A549 (cell line): Measurements from ENCODE around the gene RTRAF. TPM values are rescaled to one million over a fixed set of nuclear protein-coding genes. Genes with fewer than 3 reads are reported as not detected.

ENCODE experiments used
- ATAC-seq, 2 experiments: fragments of 200-7000 bp in 1 of 2; fragments of >200 bp in 1 of 2; cut with Nextera tagmentation in 1 of 2; cut with Tn5 transposase in 1 of 2; 3 replicates each; pipeline versions ENCODE4 v1.8.0 to v1.9.1; 2018 to 2020; ENCODE audit warnings: mild to moderate bottlenecking in 1 of 2, moderate library complexity in 1 of 2
- CTCF ChIA-PET: fragments of 300-600 bp; sonication (Branson Sonifier 250); formaldehyde crosslinking; extraction: SDS; loops from one replicate; lab custom pipeline; 2021; ENCODE audit warnings: antibody characterized with exemption, inconsistent platforms; lab: Yijun Ruan, JAX
- POLR2A ChIA-PET: fragments of 350-600 bp; formaldehyde crosslinking; extraction: SDS; loops from one replicate; lab custom pipeline; 2021; ENCODE audit warnings: antibody characterized with exemption, inconsistent platforms; lab: Yijun Ruan, JAX
- DNase-seq, 2 experiments: peaks; one replicate each; pipeline versions ENCODE4 v3.0.0 to v3.0.0-alpha.2; 2011 to 2016; ENCODE audit warnings: low read depth in 1 of 2, low spot score in 1 of 2
- FAIRE-seq: peaks from 2 replicates; lab custom pipeline; 2011; peaks lifted over from hg19 to GRCh38; lab: Jason Lieb, UNC
- H3K27ac ChIP-seq, 2 experiments: fragments of >200 bp; sonication (Bioruptor Twin); formaldehyde crosslinking; 3 replicates each; pipeline ENCODE4 v1.5.1; 2016 to 2017
- H3K4me1 ChIP-seq: fragments of >200 bp; sonication (Bioruptor Twin); formaldehyde crosslinking; 3 replicates; pipeline ENCODE4 v1.6.1; 2016
- H3K4me2 ChIP-seq: fragments of >200 bp; sonication (Bioruptor Twin); formaldehyde crosslinking; 3 replicates; pipeline ENCODE4 v1.6.1; 2016
- H3K4me3 ChIP-seq: fragments of >200 bp; sonication (Bioruptor Twin); formaldehyde crosslinking; 3 replicates; pipeline ENCODE4 v1.5.1; 2016
- H3K9me3 ChIP-seq: fragments of >200 bp; sonication (Bioruptor Twin); formaldehyde crosslinking; 3 replicates; pipeline ENCODE4 v1.6.1; 2016
- BHLHE40 ChIP-seq: IDR thresholded peaks from 2 replicates; pipeline ENCODE4 v1.6.1; 2012; ENCODE audit warnings: low read depth, low read length, inconsistent platforms
- CBX2 ChIP-seq: fragments of 200-600 bp; sonication (generic); IDR thresholded peaks from 2 replicates; pipeline ENCODE4 v1.6.1; 2016; ENCODE audit warnings: low read depth, mild to moderate bottlenecking, borderline replicate concordance
- CEBPB ChIP-seq, 2 experiments: fragments of >200 bp in 1 of 2; sonication (Bioruptor Twin) in 1 of 2; formaldehyde crosslinking in 1 of 2; IDR thresholded peaks; 2 replicates each; pipeline ENCODE4 v1.6.1; 2012 to 2016
- EHF ChIP-seq: fragments of 250-450 bp; sonication (Bioruptor Pico); IDR thresholded peaks from 2 replicates; pipeline ENCODE4 v1.5.0; 2020; ENCODE audit warnings: mild to moderate bottlenecking
- EHMT2 ChIP-seq: fragments of 200-600 bp; sonication (generic); IDR thresholded peaks from 2 replicates; pipeline ENCODE4 v1.6.1; 2016; ENCODE audit warnings: antibody characterized with exemption, low read depth, mild to moderate bottlenecking, moderate library complexity
- FOXS1 ChIP-seq: fragments of 250-450 bp; sonication (Bioruptor Pico); IDR thresholded peaks from 2 replicates; pipeline ENCODE4 v1.5.0; 2020; ENCODE audit warnings: mild to moderate bottlenecking, moderate library complexity
- GATA3 ChIP-seq: IDR thresholded peaks from 2 replicates; pipeline ENCODE4 v1.6.1; 2012; ENCODE audit warnings: borderline replicate concordance
- HDAC2 ChIP-seq: fragments of 200-600 bp; sonication (generic); IDR thresholded peaks from 2 replicates; pipeline ENCODE4 v1.6.1; 2016
- HOXB13 ChIP-seq: fragments of 250-450 bp; sonication (Bioruptor Pico); IDR thresholded peaks from 2 replicates; pipeline ENCODE4 v1.5.0; 2020; ENCODE audit warnings: low read depth, mild to moderate bottlenecking, moderate library complexity
- JUN ChIP-seq, 2 experiments: fragments of >200 bp; sonication (Bioruptor Twin); formaldehyde crosslinking; IDR thresholded peaks; 2 replicates in 1 of 2; 3 replicates in 1 of 2; pipeline ENCODE4 v1.6.1; 2016 to 2017
- KDM5A ChIP-seq: fragments of 200-600 bp; sonication (generic); IDR thresholded peaks from 2 replicates; pipeline ENCODE4 v1.6.1; 2016; ENCODE audit warnings: antibody characterized with exemption, mild to moderate bottlenecking
- MAZ ChIP-seq: fragments of 150-350 bp; IDR thresholded peaks from 2 replicates; pipeline ENCODE4 v1.6.1; 2014; ENCODE audit warnings: antibody characterized with exemption, low read depth, low read length, borderline replicate concordance
- NPAS2 ChIP-seq: fragments of 250-450 bp; sonication (Bioruptor Pico); IDR thresholded peaks from 2 replicates; pipeline ENCODE4 v1.8.0; 2022; ENCODE audit warnings: mild to moderate bottlenecking, moderate library complexity, borderline replicate concordance
- PHF8 ChIP-seq: fragments of 200-600 bp; sonication (generic); IDR thresholded peaks from 2 replicates; pipeline ENCODE4 v1.6.1; 2016; ENCODE audit warnings: low read depth, mild to moderate bottlenecking, antibody characterized with exemption, moderate library complexity, borderline replicate concordance
- POLR2A ChIP-seq: IDR thresholded peaks from 2 replicates; pipeline ENCODE4 v1.6.1; 2012; ENCODE audit warnings: mild to moderate bottlenecking, low read length
- RFX5 ChIP-seq: fragments of 450-650 bp; IDR thresholded peaks from 2 replicates; pipeline ENCODE4 v1.7.1; 2014; ENCODE audit warnings: antibody characterized with exemption, mild to moderate bottlenecking, moderate library complexity
- RNF2 ChIP-seq: fragments of 200-600 bp; sonication (generic); IDR thresholded peaks from 2 replicates; pipeline ENCODE4 v1.6.1; 2016; ENCODE audit warnings: low read depth, mild to moderate bottlenecking, antibody characterized with exemption, moderate library complexity, borderline replicate concordance
- SREBF2 ChIP-seq: fragments of 450-650 bp; IDR thresholded peaks from 2 replicates; pipeline ENCODE4 v1.6.1; 2014; ENCODE audit warnings: mild to moderate bottlenecking, moderate library complexity
- TFCP2L1 ChIP-seq: fragments of 250-450 bp; sonication (Bioruptor Pico); IDR thresholded peaks from 2 replicates; pipeline ENCODE4 v1.5.0; 2021; ENCODE audit warnings: mild to moderate bottlenecking
- WGBS: methylation state at CpG from one replicate; pipeline ENCODE4 v1.1.6; 2017; ENCODE audit errors: missing lambda C conversion rate; 5-methylcytosine and 5-hydroxymethylcytosine counted together
- polyA minus RNA-seq: library from RNA; depleted of rRNA, polyadenylated mRNA; stranded (reverse); fragments of >200 nt; gene quantifications from 2 replicates; pipeline ENCODE4 v1.2.3, GENCODE V29; 2011; rRNA and poly(A)+ RNA removed
- polyA plus RNA-seq, 4 experiments: library from polyadenylated mRNA; depleted of rRNA in 3 of 4; stranded (reverse); fragments of >200 nt; fragmentation: RNase III in 1 of 4; extraction: RNeasy Plus Mini Kit Qiagen cat#74134 plus additional on column Dnase treatment in 1 of 4; gene quantifications; 2 replicates in 3 of 4; 3 replicates in 1 of 4; pipeline ENCODE4 v1.2.3, GENCODE V29; 2011 to 2017
- TF ChIP-seq, protein P1 (sequence below): fragments of >200 bp; sonication (Bioruptor Twin); formaldehyde crosslinking; IDR thresholded peaks from 3 replicates; pipeline ENCODE4 v1.6.1; 2016
- TF ChIP-seq, protein P2 (sequence below): IDR thresholded peaks from 2 replicates; pipeline ENCODE4 v1.6.1; 2012; ENCODE audit warnings: low read depth, borderline replicate concordance
- TF ChIP-seq, protein P3 (sequence below): IDR thresholded peaks from 2 replicates; pipeline ENCODE4 v1.6.1; 2012
- TF ChIP-seq, protein P4 (sequence below): IDR thresholded peaks from 2 replicates; pipeline ENCODE4 v1.6.1; 2012

Gene RTRAF
- polyA plus RNA-seq (2011; rRNA removed): 289 and 341 TPM in 2 replicates
- polyA plus RNA-seq (2012; cell fraction: cytosol; rRNA removed): 95.8 and 104 TPM in 2 replicates
- polyA plus RNA-seq (2012; cell fraction: nucleus; rRNA removed): 17.8 and 18.6 TPM in 2 replicates
- polyA plus RNA-seq (2017; fragmentation: RNase III; extraction: RNeasy Plus Mini Kit Qiagen cat#74134 plus additional on column Dnase treatment): 271 to 321 TPM (median 285 TPM) in 3 replicates
- polyA minus RNA-seq: 80.7 and 85.4 TPM in 2 replicates

DNA sequence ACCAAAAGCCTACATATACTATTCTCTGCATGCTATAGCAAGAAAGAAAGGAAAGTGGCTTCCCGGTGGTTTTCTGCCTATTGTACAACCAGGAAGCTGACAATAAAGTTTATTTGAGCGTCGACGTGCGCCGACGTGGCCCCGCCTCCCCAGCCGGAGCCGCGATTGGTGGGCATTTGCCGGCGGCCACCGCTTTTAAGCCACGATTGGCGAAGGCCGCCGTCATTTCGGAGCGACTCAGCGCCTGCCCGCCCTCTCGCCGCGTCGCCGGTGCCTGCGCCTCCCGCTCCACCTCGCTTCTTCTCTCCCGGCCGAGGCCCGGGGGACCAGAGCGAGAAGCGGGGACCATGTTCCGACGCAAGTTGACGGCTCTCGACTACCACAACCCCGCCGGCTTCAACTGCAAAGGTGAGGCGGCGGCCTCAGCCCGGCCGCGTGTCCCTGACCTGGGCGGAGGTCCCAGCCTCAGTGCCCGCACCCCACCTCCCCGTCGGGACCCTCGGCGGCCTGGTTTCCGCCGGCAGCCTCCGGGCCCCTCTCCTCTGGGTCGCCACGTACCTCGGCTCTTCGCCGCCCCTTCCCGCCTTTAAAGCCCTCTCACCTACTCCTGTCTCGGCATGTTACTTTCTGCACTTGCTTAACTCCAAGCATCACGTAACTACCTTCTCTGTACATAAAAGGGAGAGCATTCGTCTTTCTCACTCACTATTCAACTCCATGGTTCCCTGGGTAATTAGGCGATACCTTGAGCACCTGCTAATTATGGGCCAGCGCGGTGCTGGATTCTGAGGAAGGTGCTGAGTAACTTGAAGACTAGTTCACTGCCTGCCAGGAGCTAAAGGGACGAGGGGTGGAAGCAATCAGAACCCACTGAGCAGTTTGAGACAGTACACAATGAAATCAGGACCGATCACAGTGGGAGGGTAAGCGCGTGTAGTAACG is at the start of gene RTRAF:
RTRAF (plus strand) TSS at position 254 of the 942 bp plus-strand sequence; CDS start at position 348, 94 bp downstream.
- FAIRE-seq: no peak
- ChIA-PET CTCF (interaction anchor here (3.2 kb wide), 1 partner anchor 10 kb away, joined by 15 read pairs; no protein-coding TSS in a partner anchor), POLR2A (no interaction called here)
- H3K4me2 ChIP-seq: peak within 1 kb of the TSS; percentile 77
- H3K9me3 ChIP-seq: no peaks in the 10 kb centered on the region
- peaks cover 12% of the 10 kb centered on the region; the same call in 2 of the 3 replicates for H3K4me1 ChIP-seq
- TF ChIP-seq, protein P1, sequence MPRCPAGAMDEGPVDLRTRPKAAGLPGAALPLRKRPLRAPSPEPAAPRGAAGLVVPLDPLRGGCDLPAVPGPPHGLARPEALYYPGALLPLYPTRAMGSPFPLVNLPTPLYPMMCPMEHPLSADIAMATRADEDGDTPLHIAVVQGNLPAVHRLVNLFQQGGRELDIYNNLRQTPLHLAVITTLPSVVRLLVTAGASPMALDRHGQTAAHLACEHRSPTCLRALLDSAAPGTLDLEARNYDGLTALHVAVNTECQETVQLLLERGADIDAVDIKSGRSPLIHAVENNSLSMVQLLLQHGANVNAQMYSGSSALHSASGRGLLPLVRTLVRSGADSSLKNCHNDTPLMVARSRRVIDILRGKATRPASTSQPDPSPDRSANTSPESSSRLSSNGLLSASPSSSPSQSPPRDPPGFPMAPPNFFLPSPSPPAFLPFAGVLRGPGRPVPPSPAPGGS: 0 out of 3 replicates have a peak, but pooled peaks have one; percentile 28
- TF ChIP-seq POLR2A (peak; percentile 78), EHMT2 (no peak), FOXS1 (CRISPR knock-in tag) (no peak), NPAS2 (CRISPR knock-in tag) (no peak), SREBF2 (no peak), KDM5A (peak; percentile 60), CEBPB (IDR thresholded peaks at IDR 0.05) (0 out of 4 replicates have a peak, but pooled peaks of 1 of the 2 experiments have one; percentile 2), MAZ (0 out of 2 replicates have a peak, but pooled peaks have one; percentile 14), JUN (IDR thresholded peaks at IDR 0.05) (peak; percentile 64 to 86), PHF8 (peak; percentile 88; the same call in 1 of the 2 replicates), GATA3 (no peak)
- TF ChIP-seq, protein P2, sequence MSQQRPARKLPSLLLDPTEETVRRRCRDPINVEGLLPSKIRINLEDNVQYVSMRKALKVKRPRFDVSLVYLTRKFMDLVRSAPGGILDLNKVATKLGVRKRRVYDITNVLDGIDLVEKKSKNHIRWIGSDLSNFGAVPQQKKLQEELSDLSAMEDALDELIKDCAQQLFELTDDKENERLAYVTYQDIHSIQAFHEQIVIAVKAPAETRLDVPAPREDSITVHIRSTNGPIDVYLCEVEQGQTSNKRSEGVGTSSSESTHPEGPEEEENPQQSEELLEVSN: peak; percentile 43; the same call in 1 of the 2 replicates
- TF ChIP-seq, protein P3, sequence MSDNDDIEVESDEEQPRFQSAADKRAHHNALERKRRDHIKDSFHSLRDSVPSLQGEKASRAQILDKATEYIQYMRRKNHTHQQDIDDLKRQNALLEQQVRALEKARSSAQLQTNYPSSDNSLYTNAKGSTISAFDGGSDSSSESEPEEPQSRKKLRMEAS: peak; percentile 70
- TF ChIP-seq, protein P4, sequence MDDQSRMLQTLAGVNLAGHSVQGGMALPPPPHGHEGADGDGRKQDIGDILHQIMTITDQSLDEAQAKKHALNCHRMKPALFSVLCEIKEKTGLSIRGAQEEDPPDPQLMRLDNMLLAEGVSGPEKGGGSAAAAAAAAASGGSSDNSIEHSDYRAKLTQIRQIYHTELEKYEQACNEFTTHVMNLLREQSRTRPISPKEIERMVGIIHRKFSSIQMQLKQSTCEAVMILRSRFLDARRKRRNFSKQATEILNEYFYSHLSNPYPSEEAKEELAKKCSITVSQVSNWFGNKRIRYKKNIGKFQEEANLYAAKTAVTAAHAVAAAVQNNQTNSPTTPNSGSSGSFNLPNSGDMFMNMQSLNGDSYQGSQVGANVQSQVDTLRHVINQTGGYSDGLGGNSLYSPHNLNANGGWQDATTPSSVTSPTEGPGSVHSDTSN: peak; percentile 89
- 1% methylated on average over 39 of the region's 72 CpGs for WGBS
- peak within 1 kb of the TSS; percentile 86 for H3K4me3 ChIP-seq
- DNase-seq: peak; percentile 79 to 94
- peak within 1 kb of the TSS; percentile 83 to 92 for H3K27ac ChIP-seq
- ATAC-seq: peak; percentile 98 to 99

DNA sequence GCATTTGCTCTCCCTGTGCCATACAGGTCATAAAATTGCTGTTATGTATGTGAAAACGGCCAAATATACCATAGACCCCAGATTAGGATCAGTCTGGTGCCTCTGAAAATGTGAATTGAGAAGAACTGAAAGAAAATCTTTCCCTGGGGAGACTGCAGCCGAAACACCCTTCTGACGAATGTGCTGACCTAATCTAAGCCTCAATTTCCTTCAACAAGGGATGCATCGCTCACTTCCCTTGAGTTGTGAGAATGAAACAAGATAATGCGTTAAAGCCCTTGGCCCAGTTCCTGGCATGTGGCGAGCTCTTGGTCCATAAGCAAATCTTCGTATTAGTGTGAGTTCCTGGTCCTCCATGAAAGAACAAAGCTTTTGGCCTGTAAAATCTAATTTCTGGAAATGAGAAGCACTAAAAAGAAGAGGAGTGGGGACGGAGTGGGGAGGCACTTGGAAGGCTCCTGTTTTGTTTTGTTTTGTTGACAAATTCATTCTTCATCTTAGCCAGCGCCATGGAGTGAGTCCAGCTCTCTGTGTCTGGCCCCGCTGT is 49.5 kb upstream of the RTRAF start:
- DNase-seq: no peak
- Histone ChIP-seq H3K4me1 (no peaks in the 10 kb centered on the region), H3K9me3 (no peaks in the 10 kb centered on the region), H3K27ac (no peak overlapping the region), H3K4me3 (no peak overlapping the region), H3K4me2 (no peak overlapping the region)
- no peak for FAIRE-seq
- WGBS: 82% methylated on average over 10 of the region's 10 CpGs
- POLR2A ChIA-PET: no interaction called here
- no peak for TF ChIP-seq EHF (CRISPR knock-in tag)
- no peak for TF ChIP-seq HOXB13 (CRISPR knock-in tag)
- CTCF ChIA-PET: no interaction called here
- ATAC-seq: no peak

DNA sequence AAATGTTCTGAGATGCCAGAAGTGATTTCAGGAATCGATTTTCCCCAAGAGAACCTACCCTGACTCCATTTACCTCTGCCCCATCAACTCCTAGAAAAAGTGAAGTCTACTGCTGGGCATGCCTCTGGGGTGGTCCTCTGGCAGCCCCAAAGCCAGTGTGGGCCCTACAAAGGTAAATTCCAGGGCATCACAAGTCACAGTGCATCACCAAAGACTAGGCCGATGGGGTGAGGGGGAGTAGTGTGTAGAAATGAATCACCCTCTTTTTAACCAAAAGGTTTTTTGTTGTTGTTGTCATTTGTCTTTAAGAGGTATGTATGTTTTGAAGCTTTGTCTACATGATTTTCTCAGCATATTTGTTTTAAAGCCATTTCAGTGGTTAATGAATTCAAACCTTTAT is 46.4 kb upstream of the RTRAF start:
- Histone ChIP-seq H3K4me2 (no peak overlapping the region), H3K27ac (no peak overlapping the region), H3K9me3 (peaks cover 4% of the 10 kb centered on the region), H3K4me1 (no peaks in the 10 kb centered on the region), H3K4me3 (no peak overlapping the region)
- FAIRE-seq: no peak
- WGBS: 48% methylated on average over 2 of the region's 2 CpGs
- DNase-seq: no peak
- ChIA-PET POLR2A (no interaction called here), CTCF (no interaction called here)
- no peak for ATAC-seq
- TF ChIP-seq, protein P4: no peak
- no peak for TF ChIP-seq NPAS2 (CRISPR knock-in tag)
- TF ChIP-seq HDAC2: no peak
- TF ChIP-seq CEBPB (IDR thresholded peaks at IDR 0.05): no peak
- TF ChIP-seq, protein P3: no peak
- no peak for TF ChIP-seq RFX5
- no peak for TF ChIP-seq RNF2
- no peak for TF ChIP-seq SREBF2
- no peak for TF ChIP-seq BHLHE40
- TF ChIP-seq CBX2: no peak
- TF ChIP-seq HOXB13 (CRISPR knock-in tag): no peak
- no peak for TF ChIP-seq TFCP2L1 (CRISPR knock-in tag)
